ENCODE measurements around the gene SLC22A2.

Gene SLC22A2

DNA sequence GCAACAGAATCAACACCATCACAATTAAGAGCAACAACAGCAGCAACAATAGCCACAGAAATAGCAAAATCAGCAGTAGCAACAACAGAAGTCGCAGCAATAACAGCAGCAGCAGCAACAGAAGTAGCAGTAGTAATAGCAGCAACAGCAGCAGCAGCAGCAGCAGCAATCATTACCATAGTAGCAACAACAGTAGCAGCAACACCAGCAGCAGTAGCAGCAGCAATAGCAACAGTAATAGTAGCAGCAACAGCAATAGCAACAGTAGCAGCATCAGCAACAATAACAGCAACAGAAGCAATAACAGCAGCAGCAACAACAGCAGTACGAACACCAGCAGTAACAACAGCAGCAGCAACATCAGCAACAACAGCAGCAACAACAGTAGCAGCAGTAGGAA lies 39.8 kb downstream of the SLC22A2 start:
- no peak for DNase-seq (ENCODE audit: extremely low read depth in 1 of 2, low read depth in 1 of 2)

GRCh38 chr6:160217863-160218262 lies 40.8 kb downstream of the SLC22A2 start:
- no peak for DNase-seq (ENCODE audit: extremely low read depth in 1 of 2, low read depth in 1 of 2)

GRCh38 chr6:160217073-160217472 lies 41.5 kb downstream of the SLC22A2 start:
- DNase-seq (ENCODE audit: extremely low read depth in 1 of 2, low read depth in 1 of 2) = no peak

GRCh38 chr6:160215232-160215631 lies 43.4 kb downstream of the SLC22A2 start:
- no peak for DNase-seq (ENCODE audit: extremely low read depth in 1 of 2, low read depth in 1 of 2)

DNA sequence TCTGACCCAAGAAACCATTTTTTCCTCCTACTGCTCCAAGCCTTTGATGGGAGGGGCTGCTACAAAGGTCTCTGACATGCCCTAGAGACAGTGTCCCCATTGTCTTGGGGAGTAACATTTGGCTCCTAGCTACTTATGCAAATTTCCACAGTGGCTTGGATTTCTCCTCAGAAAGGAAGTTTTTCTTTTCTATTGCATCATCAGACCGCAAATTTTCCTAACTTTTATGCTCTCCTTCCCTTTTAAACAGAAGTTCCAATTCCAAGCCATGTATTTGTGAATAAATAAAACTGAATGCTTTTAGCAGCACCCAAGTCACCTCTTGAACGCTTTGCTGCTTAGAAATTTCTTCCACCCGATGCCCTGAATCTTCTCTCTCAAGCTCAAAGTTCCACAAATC lies 51.0 kb downstream of the SLC22A2 start:
- no peak for DNase-seq (ENCODE audit: extremely low read depth in 1 of 2, low read depth in 1 of 2)

GRCh38 chr6:160204710-160205109 lies 53.9 kb downstream of the SLC22A2 start:
- no peak for DNase-seq (ENCODE audit: extremely low read depth in 1 of 2, low read depth in 1 of 2)

DNA sequence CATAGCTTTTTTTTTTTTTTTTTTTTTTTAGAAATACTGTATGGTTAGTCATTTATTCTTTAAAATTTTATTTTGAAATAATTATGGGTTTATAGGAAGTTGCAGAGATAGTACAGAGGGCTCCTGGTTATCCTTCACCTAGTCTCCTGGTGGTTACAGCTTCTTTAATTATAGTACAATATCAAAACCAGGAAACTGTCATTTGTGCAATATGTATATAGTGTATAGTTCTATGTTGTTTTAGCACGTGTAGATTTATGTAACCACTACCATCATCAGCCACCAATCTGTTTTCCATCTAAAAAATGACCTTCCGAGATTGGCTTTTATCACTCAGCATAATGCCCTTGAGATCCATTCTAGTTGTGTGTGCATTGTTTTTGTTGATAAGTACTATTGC lies 54.7 kb downstream of the SLC22A2 start:
- DNase-seq (ENCODE audit: extremely low read depth in 1 of 2, low read depth in 1 of 2) = no peak

GRCh38 chr6:160203522-160203921 lies 55.1 kb downstream of the SLC22A2 start:
- DNase-seq (ENCODE audit: extremely low read depth in 1 of 2, low read depth in 1 of 2) = no peak

DNA sequence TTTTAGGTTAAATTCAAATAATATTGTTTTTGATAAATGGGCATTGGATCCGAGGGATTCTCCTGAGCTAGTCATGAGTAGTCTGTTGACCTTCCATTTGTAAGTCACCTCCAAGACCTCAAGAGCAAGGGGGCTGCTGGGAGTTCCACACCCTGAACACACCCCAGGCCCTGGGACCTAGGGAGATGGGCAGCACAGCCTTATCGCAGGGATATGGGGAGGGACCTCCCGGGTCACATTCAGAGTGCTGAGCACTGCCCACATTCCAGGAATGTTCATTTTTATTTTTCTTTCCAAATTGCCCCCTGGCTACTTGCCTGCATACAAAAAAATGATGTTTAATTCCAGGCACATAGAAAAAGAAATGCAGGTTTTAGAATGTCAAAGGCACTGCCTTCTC lies 55.5 kb downstream of the SLC22A2 start:
- no peak for DNase-seq (ENCODE audit: extremely low read depth in 1 of 2, low read depth in 1 of 2)

GRCh38 chr6:160202411-160202810 lies 56.2 kb downstream of the SLC22A2 start:
- no peak for DNase-seq (ENCODE audit: extremely low read depth in 1 of 2, low read depth in 1 of 2)

DNA sequence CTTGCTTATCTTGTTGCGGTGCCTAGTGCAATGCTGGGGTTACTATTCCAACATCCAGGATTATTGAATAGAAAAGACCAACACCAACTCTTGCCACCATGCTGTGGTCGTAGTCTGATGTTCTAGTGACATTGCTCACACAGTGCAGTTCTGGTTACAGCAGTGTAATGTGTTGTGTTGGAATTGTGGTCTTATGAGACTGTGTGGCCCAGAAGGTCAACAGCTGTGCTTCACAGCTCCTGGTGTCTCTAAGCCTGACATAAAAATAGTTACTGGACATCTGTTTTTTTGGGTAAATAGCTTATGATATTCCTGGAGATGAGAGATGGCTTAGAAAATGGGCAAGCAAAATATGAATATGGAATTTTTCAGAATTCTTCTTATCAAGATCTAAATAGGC lies 57.6 kb downstream of the SLC22A2 start:
- DNase-seq (ENCODE audit: extremely low read depth in 1 of 2, low read depth in 1 of 2) = no peak

DNA sequence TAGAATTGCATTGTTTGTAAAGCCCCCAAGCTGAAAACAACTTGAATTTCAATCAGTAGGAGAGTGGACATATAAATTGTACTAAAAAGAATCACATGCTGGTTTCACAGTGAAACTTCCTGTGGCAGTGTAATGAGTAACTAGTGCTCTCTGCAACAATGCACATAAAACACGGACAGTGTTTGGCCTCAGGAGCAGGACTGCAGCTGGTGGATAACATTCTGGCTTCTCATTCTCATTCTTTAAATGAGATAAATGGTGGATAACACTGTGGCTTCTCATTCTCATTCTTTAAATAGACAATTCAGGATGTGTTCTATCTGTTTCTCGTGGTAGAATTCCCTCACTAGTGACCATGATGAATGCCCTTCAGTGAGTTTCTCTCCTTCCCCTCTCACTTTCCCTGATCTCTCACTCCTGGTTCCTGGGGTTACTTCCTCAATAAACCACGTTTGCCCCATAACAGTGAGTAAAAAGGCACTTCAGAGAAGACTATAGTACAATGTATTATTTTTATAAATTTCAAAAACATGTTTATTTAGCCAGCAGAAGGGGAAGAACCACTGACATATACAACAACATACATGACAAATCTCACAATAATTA lies 59.9 kb downstream of the SLC22A2 start:
- DNase-seq (ENCODE audit: extremely low read depth in 1 of 2, low read depth in 1 of 2) = no peak

DNA sequence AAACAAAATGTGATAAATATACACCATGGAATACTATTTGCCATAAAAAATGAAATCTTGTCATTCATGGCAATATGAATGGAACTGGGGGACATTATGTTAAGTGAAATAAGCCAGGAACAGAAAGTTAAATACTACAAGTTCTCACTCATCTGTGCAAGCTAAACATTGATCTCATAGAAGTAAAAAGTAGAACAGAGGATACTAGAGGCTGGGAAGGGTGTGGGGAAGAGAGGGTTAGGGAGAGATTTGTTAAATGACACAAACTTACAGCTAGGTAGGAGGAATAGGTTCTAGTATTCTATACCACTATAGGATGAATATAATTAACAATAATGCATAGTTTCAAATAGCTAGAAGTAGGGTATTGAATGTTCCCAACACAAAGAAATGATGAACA lies 61.0 kb downstream of the SLC22A2 start:
- DNase-seq (ENCODE audit: extremely low read depth in 1 of 2, low read depth in 1 of 2) = no peak

- DNase-seq (ENCODE audit: extremely low read depth in 1 of 2, low read depth in 1 of 2) = no peak
Measured at GRCh38 chr6:160194808-160195207, 63.8 kb downstream of the SLC22A2 start.

DNA sequence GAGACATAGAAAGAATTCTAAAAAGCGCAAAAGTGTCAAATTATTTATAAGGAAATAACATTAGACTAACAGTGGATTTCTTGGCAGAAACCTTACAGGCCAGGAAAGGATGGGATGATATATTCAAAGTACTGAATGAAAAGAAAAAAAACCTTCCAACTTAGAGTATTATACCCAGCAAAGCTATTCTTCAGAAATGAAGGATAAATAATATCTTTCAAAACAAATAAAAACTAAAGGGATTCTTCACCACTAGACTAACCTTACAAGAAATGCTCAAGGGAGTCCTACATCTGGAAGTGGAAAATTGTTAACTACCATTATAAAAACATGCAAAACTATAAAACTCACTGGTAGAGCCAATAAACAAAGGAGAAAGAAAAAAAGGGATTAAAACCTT lies 65.8 kb downstream of the SLC22A2 start:
- DNase-seq (ENCODE audit: extremely low read depth in 1 of 2, low read depth in 1 of 2) = no peak

GRCh38 chr6:160190973-160191372 lies 67.6 kb downstream of the SLC22A2 start:
- DNase-seq (ENCODE audit: extremely low read depth in 1 of 2, low read depth in 1 of 2) = no peak

- DNase-seq (ENCODE audit: extremely low read depth in 1 of 2, low read depth in 1 of 2) = no peak
Measured at GRCh38 chr6:160190081-160190480, 68.5 kb downstream of the SLC22A2 start.

DNA sequence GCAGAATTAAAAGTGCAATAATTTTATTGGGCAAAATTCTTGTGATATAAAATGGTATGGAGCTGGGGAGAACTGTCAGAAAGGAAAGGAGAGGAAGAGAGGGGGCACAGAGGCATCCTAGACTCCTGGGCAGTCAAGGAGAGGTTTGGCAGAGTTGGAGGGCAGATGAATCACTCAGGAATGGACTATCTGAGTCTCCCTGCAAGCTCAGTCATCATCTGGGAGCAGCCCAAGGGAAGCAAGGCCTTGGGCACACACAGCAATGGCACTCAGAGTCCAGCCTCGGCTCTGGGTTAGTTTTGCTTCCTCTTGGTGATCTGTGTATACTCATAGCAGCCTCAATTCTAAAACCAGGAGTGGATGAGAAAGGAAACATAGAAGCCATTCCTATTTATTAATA lies 69.8 kb downstream of the SLC22A2 start:
- DNase-seq (ENCODE audit: extremely low read depth in 1 of 2, low read depth in 1 of 2) = no peak

DNA sequence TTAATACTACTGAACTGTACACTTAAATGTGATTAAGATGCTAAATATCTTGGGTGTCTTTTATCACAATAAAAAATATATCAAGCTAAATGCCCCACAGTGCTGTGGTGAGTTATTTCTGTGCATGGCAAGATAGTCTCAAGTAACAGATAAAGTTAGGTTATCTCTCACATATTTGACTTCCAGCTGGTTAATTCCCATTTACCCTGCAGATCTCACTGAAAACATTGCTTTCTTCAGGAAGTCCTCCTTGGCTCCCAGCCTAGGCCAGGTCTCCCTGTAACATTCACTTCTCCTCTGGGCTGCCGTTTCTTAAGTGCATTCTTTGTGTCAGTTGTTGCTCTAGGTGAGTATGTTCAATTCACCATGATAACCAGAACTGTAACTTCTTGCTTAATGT lies 77.9 kb downstream of the SLC22A2 start:
- DNase-seq (ENCODE audit: extremely low read depth in 1 of 2, low read depth in 1 of 2) = no peak

- DNase-seq (ENCODE audit: extremely low read depth in 1 of 2, low read depth in 1 of 2) = no peak
Measured at GRCh38 chr6:160178271-160178670, 80.3 kb downstream of the SLC22A2 start.

DNA sequence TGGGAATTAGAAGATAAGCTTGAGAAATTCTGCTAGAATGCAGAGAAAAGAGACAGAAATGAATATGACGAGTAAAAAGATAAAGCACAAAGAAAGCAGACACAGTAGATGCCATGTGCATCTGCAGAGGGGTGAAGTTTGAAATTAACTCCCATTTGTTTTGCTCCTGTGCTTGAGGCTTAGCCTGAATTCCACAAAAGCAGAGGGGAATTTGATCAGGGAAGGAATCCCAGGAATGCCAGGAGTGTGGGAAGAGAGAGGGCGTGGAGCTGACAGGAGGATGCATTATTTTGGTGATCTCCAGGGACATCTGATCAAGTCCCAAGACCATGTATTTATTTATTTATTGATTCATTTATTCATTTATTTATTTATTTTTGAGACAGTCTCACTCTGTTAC lies 81.4 kb downstream of the SLC22A2 start:
- DNase-seq (ENCODE audit: extremely low read depth in 1 of 2, low read depth in 1 of 2) = no peak

GRCh38 chr6:160174681-160175080 lies 83.9 kb downstream of the SLC22A2 start:
- DNase-seq (ENCODE audit: extremely low read depth in 1 of 2, low read depth in 1 of 2) = no peak

- DNase-seq (ENCODE audit: extremely low read depth in 1 of 2, low read depth in 1 of 2) = no peak
Measured at GRCh38 chr6:160173806-160174527, 84.7 kb downstream of the SLC22A2 start.
